Activated T-helper 1 cell treated with anti-CD3 and anti-CD28 coated beads, Interleukin-12 subunit alpha, Interleukin-12 subunit beta, Interleukin-2, Interleukin-4 antibody, amounts not matched to agents 30 ng/mL and 10 ng/mL and 1 ng/mL, durations not matched to agents 14 hours and 24 hours and 36 hours (primary cell): ENCODE measurements around the gene WFIKKN2. TPM values are rescaled to one million over a fixed set of nuclear protein-coding genes. Genes with fewer than 3 reads are reported as not detected.
"Not testable (repeated sequence)": the region's sequence is repeated elsewhere in the genome, so short reads cannot be mapped to it uniquely, and the experiment has no call there.

ENCODE experiments used
- DNase-seq: peaks from one replicate; pipeline ENCODE4 v3.0.0; 2021; ENCODE audit warnings: low spot score
- H3K27ac Mint-ChIP-seq: one replicate; pipeline ENCODE4 v1.8.0; 2021; ENCODE audit warnings: mild to moderate bottlenecking, mixed read lengths
- H3K27me3 Mint-ChIP-seq: one replicate; pipeline ENCODE4 v1.8.0; 2022; ENCODE audit warnings: mild to moderate bottlenecking, moderate library complexity, mixed read lengths; ENCODE audit not compliant: insufficient read depth
- H3K36me3 Mint-ChIP-seq: one replicate; pipeline ENCODE4 v1.8.0; 2021; ENCODE audit warnings: low read depth, mixed read lengths
- H3K4me1 Mint-ChIP-seq: one replicate; pipeline ENCODE4 v1.8.0; 2021; ENCODE audit warnings: low read depth, mixed read lengths
- H3K4me3 Mint-ChIP-seq: one replicate; pipeline ENCODE4 v1.8.0; 2021; ENCODE audit warnings: mild to moderate bottlenecking, moderate library complexity, mixed read lengths
- H3K9me3 Mint-ChIP-seq: one replicate; pipeline ENCODE4 v1.8.0; 2021; ENCODE audit warnings: mixed read lengths
- intact Hi-C: fragments of 100-400 bp; cut with micrococcal nuclease; formaldehyde crosslinking; loops from one replicate; pipeline ENCODE4 v1.15.1; 2024
- total RNA-seq: library from RNA; stranded (reverse); gene quantifications from 2 replicates; pipeline ENCODE4 v1.2.3, GENCODE V29; 2022

The WFIKKN2 gene
- total RNA-seq, 1 donor from 2014 or later, result not detected

GRCh38 chr17:50802609-50803571 is 32.5 kb upstream of the WFIKKN2 start:
- Mint-ChIP-seq H3K9me3 (no peaks in the 10 kb centered on the region), H3K27me3 (peaks cover 2% of the 10 kb centered on the region), H3K4me1 (no peaks in the 10 kb centered on the region), H3K4me3 (no peak overlapping the region), H3K27ac (no peak overlapping the region), H3K36me3 (no peaks in the 10 kb centered on the region)
- intact Hi-C loops, result no loop called here
- no peak for DNase-seq

- Mint-ChIP-seq H3K27me3 (peaks cover 4% of the 10 kb centered on the region), H3K4me3 (no peak overlapping the region), H3K4me1 (no peaks in the 10 kb centered on the region), H3K36me3 (no peaks in the 10 kb centered on the region), H3K27ac (no peak overlapping the region), H3K9me3 (no peaks in the 10 kb centered on the region)
- intact Hi-C loops, result no loop called here
- DNase-seq, result no peak
Measured at GRCh38 chr17:50803676-50804075, 31.7 kb upstream of the WFIKKN2 start.

GRCh38 chr17:50804749-50805475 is 30.5 kb upstream of the WFIKKN2 start:
- intact Hi-C loops, H3K36me3 Mint-ChIP-seq, H3K4me1 Mint-ChIP-seq, H3K27ac Mint-ChIP-seq, H3K4me3 Mint-ChIP-seq, DNase-seq, H3K27me3 Mint-ChIP-seq, H3K9me3 Mint-ChIP-seq: not testable (repeated sequence)

- Mint-ChIP-seq H3K36me3 (no peaks in the 10 kb centered on the region), H3K27me3 (peaks cover 4% of the 10 kb centered on the region), H3K4me1 (no peaks in the 10 kb centered on the region), H3K27ac (no peak overlapping the region), H3K4me3 (no peak overlapping the region), H3K9me3 (no peaks in the 10 kb centered on the region)
- no peak for DNase-seq
- intact Hi-C loops, result no loop called here
Measured at GRCh38 chr17:50805486-50805885, 29.9 kb upstream of the WFIKKN2 start.

- H3K27ac Mint-ChIP-seq, result no peak overlapping the region
- no peaks in the 10 kb centered on the region for H3K4me1 Mint-ChIP-seq
- H3K4me3 Mint-ChIP-seq, result no peak overlapping the region
- peaks cover 4% of the 10 kb centered on the region for H3K27me3 Mint-ChIP-seq
- DNase-seq, result no peak
- no peaks in the 10 kb centered on the region for H3K36me3 Mint-ChIP-seq
- intact Hi-C loops, result no loop called here
- no peaks in the 10 kb centered on the region for H3K9me3 Mint-ChIP-seq
Measured at GRCh38 chr17:50806141-50806643, 29.2 kb upstream of the WFIKKN2 start.

- Mint-ChIP-seq H3K27me3 (peaks cover 4% of the 10 kb centered on the region), H3K9me3 (no peaks in the 10 kb centered on the region), H3K36me3 (no peaks in the 10 kb centered on the region), H3K4me1 (no peaks in the 10 kb centered on the region), H3K27ac (no peak overlapping the region), H3K4me3 (no peak overlapping the region)
- intact Hi-C loops, result no loop called here
- DNase-seq, result no peak
Measured at GRCh38 chr17:50807009-50807408, 28.4 kb upstream of the WFIKKN2 start.

- intact Hi-C loops, result no loop called here
- DNase-seq, result no peak
- no peak overlapping the region for H3K4me3 Mint-ChIP-seq
- H3K27ac Mint-ChIP-seq, result no peak overlapping the region
- H3K27me3 Mint-ChIP-seq, result peaks cover 4% of the 10 kb centered on the region
- no peaks in the 10 kb centered on the region for H3K9me3 Mint-ChIP-seq
- no peaks in the 10 kb centered on the region for H3K4me1 Mint-ChIP-seq
- H3K36me3 Mint-ChIP-seq, result no peaks in the 10 kb centered on the region
Measured at GRCh38 chr17:50807675-50808074, 27.7 kb upstream of the WFIKKN2 start.

- H3K4me1 Mint-ChIP-seq, result no peaks in the 10 kb centered on the region
- no peak overlapping the region for H3K4me3 Mint-ChIP-seq
- DNase-seq, result no peak
- H3K36me3 Mint-ChIP-seq, result no peaks in the 10 kb centered on the region
- no peaks in the 10 kb centered on the region for H3K9me3 Mint-ChIP-seq
- no peak overlapping the region for H3K27ac Mint-ChIP-seq
- H3K27me3 Mint-ChIP-seq, result peaks cover 4% of the 10 kb centered on the region
- intact Hi-C loops, result no loop called here
Measured at GRCh38 chr17:50808413-50808812, 27.0 kb upstream of the WFIKKN2 start.

- Mint-ChIP-seq H3K9me3 (no peaks in the 10 kb centered on the region), H3K27me3 (peaks cover 5% of the 10 kb centered on the region), H3K36me3 (no peaks in the 10 kb centered on the region), H3K4me3 (no peak overlapping the region), H3K4me1 (no peaks in the 10 kb centered on the region), H3K27ac (no peak overlapping the region)
- intact Hi-C loops, result no loop called here
- DNase-seq, result no peak
Measured at GRCh38 chr17:50808888-50809287, 26.5 kb upstream of the WFIKKN2 start.

- intact Hi-C loops, result no loop called here
- Mint-ChIP-seq H3K4me1 (no peaks in the 10 kb centered on the region), H3K4me3 (no peak overlapping the region), H3K27ac (no peak overlapping the region), H3K9me3 (no peaks in the 10 kb centered on the region), H3K27me3 (peaks cover 11% of the 10 kb centered on the region), H3K36me3 (no peaks in the 10 kb centered on the region)
- no peak for DNase-seq
Measured at GRCh38 chr17:50813583-50813982, 21.8 kb upstream of the WFIKKN2 start.

- Mint-ChIP-seq H3K9me3 (no peaks in the 10 kb centered on the region), H3K27me3 (peaks cover 13% of the 10 kb centered on the region), H3K4me1 (peaks cover 8% of the 10 kb centered on the region), H3K36me3 (no peaks in the 10 kb centered on the region), H3K27ac (no peak overlapping the region), H3K4me3 (no peak overlapping the region)
- intact Hi-C loops, result no loop called here
- no peak for DNase-seq
Measured at GRCh38 chr17:50815400-50815799, 20.0 kb upstream of the WFIKKN2 start.

- intact Hi-C loops, result no loop called here
- Mint-ChIP-seq H3K4me3 (no peak overlapping the region), H3K36me3 (no peaks in the 10 kb centered on the region), H3K27me3 (peaks cover 16% of the 10 kb centered on the region), H3K27ac (no peak overlapping the region), H3K4me1 (peaks cover 8% of the 10 kb centered on the region), H3K9me3 (no peaks in the 10 kb centered on the region)
- no peak for DNase-seq
Measured at GRCh38 chr17:50816271-50816670, 19.1 kb upstream of the WFIKKN2 start.
